NCI-H526 treated with DMSO at 0.1 percent for 48 hours (cell line): ENCODE data around the gene HTR2B.
"Not testable (repeated sequence)": the region's sequence is repeated elsewhere in the genome, so short reads cannot be mapped to it uniquely, and the experiment has no call there.

Experiments
- DNase-seq: peaks from one replicate; lab custom pipeline; 2025; lab: John Stamatoyannopoulos, UW

HTR2B gene

DNA sequence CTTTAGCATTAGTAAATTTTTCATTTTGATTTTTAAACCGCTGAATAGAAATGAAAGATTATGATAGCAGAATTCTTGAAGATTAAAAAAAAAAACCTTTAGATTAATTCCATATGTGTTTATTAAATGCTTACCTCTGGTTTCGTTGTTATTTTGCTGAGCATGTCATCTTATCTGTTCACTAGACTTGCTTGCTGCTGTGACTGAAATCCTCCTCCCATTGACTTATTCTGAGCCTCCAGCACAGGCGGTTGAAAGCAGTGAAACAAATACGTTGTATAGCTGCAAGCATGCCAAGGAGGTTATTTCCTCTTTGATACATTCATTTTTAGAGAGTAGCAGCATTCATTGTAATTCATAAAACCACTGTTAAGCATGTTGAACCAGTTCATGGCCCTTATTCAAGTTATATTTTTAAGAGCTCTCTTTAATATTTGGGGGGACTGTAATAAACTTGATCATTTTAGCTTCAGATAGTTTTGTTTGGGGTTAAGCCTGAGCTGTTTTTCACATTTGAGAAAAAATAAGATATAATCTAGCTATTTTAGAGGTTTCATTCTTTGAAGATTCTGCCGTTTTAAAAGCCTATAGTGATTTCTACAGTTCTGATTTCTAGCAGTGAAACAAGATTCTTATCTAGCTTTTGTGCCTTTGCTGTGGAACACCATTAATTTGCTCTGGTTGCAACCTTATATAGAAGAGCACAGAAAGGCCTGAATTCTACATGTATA is at the start of gene HTR2B:
Gene HTR2B, minus strand, starts transcription at position 205 of the 731 bp plus-strand sequence. CDS start 1,278 bp downstream, outside the sequence.
- DNase-seq: no peak

DNA sequence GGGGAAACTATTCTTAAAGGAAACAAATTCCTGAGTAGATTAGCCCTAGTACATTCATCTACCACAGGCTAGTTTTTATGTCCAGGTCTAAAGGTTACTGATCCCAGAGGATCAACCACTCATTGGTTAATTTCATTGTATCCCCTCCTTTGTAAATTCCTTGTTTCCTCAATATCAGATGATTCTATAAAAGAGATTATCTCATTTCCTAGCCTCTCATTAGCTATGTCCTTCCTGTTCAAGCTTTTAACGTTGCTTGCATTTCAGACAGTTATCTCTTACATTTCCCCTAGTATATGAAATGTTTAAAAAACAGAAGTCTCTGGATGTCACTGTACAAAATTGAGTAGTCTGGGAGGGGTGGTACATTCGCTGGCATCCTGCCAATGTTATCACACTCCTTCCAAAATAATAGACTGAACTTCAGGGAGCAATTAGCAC is 49.4 kb upstream of the HTR2B start:
- DNase-seq: no peak

DNA sequence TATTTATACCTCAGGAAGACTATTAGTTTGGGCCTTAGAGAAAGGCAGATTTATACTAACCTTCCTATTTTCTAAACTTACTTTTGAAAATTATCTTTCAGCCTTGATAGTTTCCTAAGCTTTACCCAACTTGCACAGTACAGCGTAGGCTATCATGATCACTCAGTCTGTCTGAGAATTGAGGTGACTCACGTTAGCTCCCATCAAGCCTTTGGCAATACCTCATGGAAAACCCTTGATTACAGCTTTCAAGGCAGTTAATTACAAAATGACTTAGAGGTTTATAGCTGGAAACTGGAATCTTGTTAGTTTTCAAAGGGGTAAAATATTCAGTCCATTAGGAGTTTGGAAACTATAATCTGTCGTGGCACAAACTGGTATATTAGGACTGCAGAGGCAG is 47.2 kb upstream of the HTR2B start:
- DNase-seq: no peak

DNA sequence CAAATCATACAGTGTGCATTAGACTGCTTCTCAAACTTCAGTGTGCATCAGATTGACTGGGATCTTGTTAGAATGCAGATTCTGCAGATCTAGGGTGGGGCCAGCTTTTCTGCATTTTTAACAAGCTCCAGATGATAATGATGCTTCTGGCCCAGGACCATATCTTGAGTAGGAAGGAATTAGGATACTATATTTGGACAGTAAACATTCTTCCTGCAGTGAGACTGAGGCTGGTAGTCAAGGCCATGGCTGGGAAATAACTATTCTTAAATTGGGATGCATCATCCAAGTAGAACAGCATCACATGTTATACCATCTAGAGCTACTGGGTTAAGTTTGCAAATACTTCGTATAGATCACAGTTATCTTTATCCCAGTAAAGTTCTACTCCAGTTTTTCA is 45.2 kb upstream of the HTR2B start:
- DNase-seq: no peak

DNA sequence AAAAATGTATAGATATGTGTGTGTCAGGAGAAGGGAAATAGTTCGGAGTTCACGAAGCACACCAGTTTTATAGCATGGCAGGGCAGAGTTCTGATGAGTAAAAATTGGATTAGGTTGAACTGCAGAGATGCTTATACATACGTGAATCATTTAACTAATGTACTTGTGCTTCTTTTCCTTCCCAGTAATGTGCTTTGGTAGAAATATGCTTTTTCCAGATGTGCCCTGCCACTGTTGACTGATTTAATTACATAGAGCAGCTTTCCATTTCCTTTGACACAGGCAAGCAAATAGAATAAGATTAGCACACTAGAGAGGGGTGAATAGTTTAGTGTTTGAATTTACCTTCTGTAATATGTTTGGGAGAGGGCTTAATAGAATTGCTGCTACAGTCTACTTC is 44.6 kb upstream of the HTR2B start:
- DNase-seq: no peak

DNA sequence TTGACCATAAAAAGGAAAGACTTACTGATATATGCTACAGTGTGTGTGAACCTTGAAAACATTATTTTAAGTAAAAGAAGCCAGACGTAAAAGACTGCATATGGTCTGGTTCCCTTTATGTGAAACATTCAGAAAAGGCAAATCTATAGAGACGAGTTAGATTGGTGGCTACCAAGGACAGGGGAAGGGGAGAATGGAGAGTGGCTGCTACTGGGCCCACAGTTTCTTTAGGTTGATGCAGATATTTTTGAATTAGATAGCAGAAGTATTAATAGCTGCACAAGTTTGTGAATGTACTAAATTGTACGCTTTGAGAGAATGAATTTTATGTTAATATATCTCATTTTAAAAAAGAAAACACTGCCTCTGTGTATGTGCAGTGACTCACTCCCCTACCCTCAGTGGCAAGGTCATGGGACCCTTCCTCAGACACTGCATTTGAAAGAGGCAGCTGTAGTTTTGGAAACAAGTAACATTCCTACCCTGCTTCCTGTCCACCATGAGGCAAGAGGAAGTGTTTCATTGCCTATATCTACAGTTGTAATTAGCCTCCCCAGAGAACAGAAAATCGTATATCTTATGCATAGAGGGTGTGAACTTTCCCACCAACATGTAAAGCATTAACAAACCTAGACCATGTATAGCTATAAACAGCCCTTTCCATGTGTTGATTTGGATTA is 43.8 kb upstream of the HTR2B start:
- no peak for DNase-seq

DNA sequence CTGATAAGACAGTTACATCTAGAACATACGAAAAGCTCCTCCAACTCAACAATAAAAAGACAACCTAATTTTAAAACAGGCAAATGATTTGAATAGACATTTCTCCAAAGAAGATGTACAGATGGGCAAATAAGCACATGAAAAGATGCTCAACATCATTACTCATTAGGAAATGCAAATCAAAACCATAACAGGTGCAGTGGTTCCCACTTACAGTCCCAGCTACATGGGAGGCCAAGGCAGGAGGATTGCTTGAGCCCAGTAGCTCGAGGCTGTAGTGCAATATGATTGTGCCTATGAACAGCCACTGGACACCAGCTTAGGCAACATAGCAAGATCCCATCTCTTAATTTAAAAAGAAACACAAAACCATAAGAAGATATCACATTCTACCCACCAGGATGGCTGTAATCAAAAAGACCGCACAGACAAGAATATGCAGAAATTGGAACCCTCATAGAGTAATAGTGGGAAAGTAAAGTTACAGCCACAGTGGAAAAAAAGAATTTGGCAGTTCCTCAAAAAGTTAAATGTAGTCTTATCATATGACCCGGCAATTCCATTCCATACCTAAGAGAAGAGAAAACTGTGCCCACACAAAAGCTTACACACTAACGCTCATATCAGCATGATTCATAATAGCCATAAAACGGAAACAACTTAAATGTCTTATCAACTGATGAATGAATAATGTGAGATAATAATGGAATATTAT is 43.1 kb upstream of the HTR2B start:
- DNase-seq: no peak

DNA sequence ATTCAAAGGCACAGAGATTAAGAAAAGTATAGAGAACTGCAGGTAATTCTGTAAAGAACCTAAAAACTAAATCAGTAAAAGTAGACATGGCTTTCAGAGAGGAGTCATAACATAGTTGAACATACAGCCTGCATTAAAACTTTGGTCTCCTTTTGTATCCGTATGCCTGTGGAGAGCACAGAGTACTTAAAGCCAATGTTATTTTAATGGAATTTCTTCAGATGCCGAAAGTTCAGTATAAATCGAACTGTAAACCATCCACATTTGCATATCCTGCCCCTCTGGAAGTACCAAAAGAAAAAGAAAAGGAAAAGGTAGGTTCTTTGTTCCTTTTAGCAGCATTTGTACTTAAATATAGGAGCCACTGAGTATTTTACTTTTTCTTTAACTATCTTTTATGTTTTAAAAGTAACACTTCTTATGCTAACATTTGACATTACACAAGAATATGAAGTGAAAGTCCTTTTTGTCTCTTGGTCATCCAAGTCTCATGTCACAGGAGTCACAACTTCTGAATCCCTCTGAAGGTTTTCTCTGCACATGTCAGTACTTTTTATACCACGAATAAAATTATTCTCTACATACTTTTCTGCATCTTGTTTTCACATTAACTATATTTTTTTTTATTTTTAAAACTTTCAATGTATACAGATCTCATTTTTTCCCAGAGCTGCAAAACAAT is 38.7 kb upstream of the HTR2B start:
- DNase-seq: no peak

DNA sequence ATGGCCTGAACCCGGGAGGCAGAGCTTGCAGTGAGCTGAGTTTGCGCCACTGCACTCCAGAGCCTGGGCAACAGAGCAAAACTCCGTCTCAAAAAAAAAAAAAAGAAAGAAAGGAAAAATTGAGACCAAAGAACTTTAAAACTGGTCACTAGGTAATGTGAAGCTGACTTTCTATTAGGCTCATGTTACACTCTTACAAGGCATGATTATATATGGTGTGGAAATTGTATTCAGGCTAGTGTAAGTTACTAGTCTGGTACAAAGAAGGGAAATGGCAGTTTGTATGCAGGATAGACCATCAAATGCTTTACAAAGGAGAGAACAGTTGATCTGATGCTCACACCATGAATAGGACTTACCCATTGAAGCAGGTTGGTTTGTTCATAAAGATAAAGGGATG is 38.2 kb upstream of the HTR2B start:
- no peak for DNase-seq

DNA sequence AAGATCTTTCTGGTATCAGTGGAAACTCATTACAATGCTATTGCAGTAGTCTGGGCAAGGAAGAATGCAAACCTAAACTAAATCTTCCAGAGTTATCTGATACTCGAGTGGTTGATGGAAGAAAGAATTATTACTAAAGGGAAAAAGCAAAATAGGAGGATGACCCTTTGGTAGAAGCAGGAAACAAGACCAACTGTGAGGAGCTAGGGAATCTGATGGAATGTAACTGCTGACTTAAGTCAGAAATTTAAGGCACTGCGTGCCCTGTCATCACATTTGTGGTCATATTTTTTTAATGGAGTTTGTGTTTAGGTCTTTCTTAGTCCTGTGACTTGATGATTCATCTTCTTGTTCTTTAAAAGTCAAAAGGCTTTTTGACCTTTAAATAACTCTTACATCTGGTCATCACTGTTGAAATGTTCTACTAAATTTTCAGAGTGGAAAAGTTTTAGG is 37.1 kb upstream of the HTR2B start:
- DNase-seq: no peak

DNA sequence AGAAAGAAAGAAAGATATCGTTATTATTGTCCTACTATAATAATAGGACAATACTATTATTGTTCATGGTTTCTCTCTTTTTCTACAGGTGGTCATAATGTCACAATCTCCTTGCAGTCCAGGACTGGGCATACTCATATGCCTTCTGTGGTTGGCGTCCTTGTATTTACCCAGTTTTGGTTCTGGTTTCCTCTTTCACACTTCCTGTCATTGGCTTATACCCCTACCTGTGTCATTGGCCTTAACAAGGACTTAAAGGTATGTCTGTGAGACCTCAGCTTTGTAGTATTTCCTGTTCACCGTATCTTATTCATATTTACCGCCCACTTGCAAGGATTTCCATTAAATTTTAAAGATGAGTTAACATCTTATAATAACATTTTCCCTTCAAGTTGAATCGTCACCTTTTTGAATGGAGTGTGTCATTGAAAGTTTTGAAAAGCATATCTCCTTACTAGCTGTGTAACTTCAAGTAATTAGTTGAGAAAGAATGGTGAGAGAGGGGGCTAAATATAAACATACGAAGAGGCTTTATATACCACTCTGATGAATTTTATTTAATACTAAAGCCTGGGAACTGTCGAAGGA is 36.5 kb upstream of the HTR2B start:
- DNase-seq: no peak

DNA sequence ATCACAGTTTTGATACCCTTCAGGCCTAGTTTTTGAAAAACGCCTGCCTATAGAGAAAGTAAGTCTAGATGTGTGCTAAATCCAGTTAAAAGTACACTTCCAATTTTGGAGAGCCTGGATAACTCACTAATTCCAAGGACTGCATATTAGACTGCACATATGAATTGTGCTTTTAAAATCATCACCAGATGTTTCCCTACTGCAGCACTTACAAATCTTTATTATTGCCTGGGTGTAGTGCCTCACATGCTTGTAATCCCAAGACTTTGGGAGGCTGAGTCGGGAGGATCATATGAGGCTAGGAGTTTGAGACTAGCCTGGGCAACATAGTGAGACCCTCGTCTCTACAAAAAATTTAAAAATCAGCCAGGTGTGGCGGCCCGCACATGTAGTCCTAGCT is 35.9 kb upstream of the HTR2B start:
- no peak for DNase-seq

DNA sequence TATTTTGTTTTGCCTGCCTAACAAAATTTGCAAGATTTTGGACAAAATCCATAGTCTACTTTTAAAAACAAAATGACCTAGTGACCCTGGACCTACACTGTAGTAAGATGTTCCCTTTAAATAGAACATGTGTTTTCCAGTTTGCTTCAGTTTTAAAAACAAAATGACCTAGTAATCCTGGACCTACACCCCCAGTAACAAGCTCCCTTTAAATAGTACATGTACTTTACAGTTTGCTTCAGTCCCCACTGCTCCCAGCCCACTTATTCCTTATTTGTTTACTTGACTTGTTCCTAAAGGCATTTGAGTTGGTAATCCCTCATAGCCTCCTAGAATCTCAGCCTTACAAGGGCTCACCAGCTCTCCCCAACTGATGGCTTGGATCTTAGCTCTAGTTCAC is 34.5 kb upstream of the HTR2B start:
- DNase-seq: no peak

DNA sequence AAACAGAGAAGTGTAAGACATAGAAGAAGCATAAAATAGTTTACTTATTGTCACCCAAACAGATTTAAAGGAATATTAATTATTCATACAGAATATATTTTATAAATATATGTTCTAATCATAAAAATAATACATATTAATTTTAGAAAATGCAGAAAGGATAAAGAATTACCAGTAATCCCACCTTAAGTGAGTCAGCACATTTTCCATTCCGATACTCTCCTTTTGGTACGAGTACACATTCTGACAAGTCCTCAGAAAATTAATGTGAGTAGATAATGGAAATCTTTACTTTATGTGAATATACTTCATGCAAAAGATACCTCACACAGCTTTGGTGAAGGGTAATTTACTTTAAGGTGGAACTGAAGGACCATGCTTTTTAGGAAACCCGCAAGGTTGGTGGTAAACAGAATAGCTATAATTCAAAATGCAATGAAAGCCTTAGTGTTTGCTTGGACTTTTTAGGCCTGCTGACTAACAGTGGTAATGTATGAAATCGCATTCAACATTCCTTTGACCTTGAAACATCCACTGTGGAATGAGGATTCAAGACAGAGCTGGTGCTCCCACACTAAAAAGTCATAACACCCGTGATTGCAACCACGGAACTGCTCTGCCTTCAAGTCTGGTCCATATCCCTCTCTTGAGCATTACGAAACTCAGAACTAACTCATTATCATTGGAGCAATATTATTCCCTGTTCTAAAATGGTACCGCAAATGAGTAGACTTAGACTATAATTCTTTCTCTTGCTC is 28.1 kb upstream of the HTR2B start:
- no peak for DNase-seq

DNA sequence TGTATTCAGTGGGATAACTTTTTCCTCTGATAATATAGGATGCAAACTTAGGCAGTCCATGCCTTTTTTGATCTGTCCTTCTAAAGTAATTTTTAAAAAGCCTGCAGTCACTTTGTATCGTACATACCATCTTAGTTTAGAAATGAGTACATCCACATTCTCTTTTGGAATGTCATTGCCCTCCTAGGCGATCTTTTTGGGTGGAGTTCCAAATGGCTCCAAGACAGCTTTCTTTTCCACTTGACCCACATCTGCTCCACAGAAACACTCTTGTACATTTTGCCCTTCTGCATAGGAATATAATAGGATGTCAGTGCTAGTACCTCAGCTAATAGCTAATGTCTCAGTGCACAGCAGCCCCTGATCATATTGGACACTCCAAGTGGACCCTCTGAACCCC is 21.8 kb upstream of the HTR2B start:
- DNase-seq: no peak

DNA sequence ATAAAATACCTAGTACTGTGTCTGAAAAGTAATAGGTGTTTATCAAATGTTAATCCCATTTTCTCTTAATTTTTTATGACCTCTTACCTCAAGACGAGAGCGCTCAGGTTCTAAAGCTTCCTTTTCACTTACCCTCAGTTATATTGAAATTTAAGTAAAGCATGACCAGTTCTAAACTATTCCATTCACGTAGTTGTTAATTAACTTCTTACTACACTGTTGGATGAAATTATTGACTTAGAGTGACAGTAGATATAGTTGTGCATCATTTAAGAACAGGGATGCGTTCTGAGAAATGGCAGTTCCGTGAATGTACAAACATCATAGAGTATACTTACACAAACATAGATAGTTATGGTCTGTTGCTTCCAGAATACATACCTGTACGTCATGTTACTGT is 20.1 kb upstream of the HTR2B start:
- no peak for DNase-seq

DNA sequence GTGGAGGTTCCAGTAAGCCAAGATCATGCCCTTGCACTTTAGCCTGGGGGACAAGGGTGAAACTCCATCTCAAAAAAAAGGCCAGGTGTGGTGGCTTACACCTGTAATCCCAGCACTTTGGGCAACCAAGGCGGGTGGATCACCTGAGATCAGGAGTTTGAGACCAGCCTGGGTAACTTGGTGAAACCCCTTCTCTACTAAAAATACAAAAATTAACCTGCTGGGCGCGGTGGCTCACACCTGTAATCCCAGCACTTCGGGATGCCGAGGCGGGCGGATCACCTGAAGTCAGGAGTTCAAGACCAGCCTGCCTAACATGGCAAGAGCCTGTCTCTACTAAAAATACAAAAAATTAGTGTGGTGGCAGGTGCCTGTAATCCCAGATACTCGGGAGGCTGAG is 16.0 kb upstream of the HTR2B start:
- DNase-seq: not testable (repeated sequence)

DNA sequence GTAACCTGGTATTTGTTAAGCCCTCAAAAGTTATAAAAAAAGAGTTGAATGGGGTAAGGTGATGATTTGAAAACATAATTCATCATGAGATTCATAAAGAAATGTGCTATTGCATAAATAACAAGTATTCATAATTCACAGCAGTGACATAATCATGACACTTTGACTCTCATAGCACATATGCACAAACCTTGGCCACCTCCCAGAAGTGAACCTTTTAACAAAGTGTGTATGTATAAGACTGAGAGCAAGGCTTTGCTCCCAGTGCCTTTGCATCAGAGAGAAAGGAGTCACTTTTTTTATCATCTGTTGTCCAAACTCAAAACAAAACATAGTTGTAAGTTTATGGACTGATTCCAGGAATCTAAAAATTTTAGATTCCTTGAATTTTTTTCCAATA is 15.0 kb upstream of the HTR2B start:
- no peak for DNase-seq

DNA sequence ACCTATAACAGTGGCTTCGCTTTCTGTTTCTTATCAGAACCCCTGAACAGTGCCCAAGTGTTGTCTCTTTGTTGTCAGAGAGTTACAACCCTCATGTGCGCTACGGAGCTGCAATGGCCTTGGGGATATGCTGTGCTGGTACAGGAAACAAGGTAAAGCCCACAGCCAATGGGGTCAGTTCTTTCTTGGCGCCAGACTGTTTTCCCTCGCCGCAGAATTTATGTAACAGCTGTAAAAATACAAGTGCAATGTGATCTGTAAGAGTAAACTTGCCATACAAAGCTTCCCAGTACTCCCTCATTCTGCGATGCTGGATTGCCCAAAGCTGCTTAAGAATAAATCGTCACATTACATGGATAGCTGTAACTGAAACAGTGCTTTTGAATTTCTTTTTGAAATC is 13.9 kb upstream of the HTR2B start:
- DNase-seq: no peak

DNA sequence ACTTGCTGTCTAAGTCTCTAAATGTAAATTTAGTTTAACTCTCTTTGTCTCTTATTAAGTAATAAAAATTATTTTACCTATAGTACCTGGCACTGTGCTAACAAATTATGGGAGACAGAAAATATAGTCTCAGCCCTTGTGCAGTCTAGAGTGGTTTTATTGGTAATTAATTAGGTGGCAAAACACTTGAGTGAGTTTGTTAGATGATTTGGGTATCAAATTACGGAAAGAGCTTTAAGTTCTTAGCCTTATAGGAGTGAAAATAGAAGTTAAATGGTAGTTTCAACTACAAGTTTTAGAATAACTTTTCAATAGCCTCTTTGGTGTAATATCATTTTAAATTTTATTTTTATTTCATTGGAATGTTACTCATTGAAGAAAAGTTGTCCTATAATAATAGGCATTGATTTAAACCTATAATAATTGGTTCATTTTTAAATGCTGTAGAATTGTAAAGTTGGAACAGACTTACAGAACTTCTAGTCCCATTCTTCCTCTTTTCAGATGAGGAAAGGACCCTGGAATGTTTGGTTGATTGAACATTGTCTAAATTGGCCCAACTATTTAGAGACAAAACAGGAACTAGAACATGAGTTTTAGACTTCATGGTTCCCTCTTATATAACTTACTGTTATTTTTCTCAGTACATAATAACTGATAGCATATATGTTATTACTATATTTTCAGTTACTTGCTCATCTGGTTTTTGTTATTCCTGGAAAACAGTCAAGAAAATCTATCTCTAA is 10.2 kb upstream of the HTR2B start:
- DNase-seq: no peak
